GM12801 (cell line): ENCODE data around the gene ZNF487.

Source experiments
- TF ChIP-seq, protein P1 (sequence below): IDR thresholded peaks from one replicate; pipeline ENCODE4 v1.5.1; 2011; ENCODE audit warnings: control low read depth; ENCODE audit not compliant: insufficient read length; ENCODE audit errors: extremely low read depth

The ZNF487 gene

DNA sequence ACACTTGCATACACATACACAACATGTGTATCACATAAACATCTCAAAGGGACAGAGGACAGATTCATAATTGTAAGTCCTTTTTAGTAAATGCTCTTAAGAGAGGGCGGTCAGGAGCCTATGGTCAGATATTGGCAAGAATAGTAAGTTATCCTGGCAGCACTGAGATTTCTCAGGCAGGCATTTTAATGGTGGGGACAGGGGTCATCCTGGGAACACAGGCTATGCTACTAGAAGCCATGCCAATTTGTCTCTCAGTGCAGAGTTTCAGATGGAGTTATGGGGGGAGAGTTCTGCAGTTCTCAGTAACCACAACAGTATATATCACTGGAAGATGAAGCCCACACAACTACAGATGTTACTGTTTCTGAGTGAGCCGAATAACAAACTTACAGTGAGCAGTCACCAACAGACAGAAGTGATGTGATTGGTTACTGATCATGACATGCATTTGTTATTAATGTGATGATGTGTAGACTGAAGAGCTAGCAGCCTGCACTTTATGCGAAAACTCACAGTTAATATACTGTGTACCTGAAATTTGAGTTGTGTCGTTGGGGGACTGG is 16.4 kb downstream of the ZNF487 start:
- TF ChIP-seq, protein P1, sequence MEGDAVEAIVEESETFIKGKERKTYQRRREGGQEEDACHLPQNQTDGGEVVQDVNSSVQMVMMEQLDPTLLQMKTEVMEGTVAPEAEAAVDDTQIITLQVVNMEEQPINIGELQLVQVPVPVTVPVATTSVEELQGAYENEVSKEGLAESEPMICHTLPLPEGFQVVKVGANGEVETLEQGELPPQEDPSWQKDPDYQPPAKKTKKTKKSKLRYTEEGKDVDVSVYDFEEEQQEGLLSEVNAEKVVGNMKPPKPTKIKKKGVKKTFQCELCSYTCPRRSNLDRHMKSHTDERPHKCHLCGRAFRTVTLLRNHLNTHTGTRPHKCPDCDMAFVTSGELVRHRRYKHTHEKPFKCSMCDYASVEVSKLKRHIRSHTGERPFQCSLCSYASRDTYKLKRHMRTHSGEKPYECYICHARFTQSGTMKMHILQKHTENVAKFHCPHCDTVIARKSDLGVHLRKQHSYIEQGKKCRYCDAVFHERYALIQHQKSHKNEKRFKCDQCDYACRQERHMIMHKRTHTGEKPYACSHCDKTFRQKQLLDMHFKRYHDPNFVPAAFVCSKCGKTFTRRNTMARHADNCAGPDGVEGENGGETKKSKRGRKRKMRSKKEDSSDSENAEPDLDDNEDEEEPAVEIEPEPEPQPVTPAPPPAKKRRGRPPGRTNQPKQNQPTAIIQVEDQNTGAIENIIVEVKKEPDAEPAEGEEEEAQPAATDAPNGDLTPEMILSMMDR: no peak

DNA sequence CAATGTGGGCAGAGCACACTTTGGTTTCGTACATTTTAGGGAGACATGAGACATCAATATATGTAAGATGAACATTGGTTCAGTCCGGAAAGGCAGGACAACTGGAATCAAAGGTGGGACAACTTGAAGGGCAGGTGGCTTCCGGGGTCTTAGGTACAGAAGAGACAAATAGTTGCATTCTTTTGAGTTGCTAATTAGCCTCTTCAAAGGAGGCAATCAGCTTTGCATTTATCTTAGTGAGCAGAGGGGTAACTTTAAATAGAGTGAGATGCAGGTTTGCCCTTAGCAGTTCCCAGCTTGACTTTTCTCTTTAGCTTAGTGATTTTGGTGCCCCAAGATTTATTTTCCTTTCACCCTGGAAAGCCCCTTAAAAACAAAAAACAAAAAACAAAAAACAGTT is 21.3 kb downstream of the ZNF487 start:
- TF ChIP-seq, protein P1: no peak

DNA sequence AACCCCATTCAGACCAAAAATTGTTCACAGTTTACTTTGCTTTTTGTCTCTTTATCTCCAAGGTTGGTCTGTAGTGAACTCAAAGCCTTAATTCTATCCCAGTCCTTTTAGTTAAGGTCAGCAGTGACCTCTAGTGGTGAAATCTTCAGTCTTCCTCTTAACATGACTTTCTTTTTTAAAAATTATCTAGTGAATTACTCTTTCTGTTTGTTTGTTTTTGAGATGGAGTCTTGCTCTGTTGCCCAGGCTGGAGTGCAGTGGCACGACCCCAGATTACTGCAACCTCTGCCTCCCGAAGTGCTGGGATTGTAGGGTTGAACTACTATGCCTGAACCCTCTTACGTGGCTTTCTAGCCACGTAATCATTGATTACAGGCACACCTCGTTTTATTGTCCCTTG is 25.0 kb downstream of the ZNF487 start:
- TF ChIP-seq, protein P1: no peak

DNA sequence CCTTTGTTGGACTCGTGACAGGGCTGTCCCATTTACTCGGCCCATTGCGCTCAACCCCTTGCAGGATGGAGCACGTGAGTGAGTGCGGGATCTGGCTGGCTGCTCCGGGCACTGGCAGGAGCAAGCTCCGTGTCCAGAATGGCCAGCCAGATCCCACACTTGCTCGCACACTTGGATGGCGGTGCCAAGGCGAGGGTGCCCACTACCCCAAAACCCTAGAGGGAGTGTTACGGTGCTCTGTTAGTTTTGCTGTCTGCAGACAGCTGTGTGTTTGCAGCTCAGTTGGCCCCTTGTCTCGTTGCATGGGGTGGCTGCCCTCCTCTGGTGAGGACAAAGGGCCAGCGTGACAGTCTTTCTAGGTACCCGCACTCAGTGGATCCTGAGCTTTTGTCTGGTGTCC is 34.2 kb downstream of the ZNF487 start:
- TF ChIP-seq, protein P1: no peak

DNA sequence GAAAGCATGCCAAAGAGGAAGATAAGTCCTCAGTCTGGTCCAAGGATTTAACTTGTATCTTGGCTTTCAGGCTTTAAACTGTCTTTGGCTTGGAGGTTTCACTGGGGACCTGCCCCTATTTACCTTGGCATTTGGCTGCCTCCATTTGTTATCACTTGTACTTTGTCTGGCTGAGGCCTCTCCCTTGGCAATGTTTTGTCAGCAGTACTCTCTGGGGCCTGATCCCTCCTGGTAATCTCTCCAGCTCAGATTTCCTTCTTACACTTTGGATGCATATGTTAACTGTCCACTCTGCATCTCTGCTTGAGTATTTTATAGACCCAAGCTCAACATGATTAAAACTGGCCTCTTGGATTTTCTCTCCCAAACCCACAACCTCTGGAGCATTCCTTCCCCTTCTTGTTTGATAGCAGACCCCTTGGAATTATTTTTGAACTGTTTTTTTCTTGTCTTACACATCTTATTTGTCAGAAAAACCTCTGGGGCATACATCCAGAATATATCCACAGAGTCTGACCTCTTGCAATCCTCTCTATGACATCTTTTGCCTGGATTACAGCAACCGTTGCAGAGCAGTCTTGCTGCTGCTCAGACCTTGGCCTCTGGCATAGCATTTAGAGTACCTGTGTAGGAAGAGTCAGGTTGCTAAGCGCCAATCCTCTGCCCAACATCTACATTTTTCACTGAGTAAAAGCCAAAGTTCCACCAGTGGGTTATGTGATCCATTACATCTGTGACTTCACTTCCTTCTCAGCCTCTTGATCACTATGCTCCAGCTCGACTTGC is 35.2 kb downstream of the ZNF487 start:
- TF ChIP-seq, protein P1: no peak

DNA sequence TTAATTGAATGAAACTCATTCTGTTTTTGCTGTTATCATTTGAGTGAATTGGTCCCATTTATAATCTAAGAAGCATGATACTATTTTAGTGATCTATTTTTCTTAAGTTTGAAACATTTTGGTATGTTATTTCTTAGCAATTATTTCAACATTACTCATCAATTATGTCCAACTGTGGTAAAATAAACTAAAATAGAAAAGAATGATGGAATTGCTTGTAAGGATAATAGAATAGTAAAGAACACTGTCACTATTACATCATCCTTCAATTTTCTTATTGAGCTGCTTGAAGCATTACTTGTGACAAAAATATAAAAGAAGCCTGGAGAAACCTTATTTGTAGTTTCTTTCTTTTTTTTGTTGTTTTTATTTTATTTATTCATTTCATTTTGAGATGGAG is 42.4 kb downstream of the ZNF487 start:
- TF ChIP-seq, protein P1: no peak

DNA sequence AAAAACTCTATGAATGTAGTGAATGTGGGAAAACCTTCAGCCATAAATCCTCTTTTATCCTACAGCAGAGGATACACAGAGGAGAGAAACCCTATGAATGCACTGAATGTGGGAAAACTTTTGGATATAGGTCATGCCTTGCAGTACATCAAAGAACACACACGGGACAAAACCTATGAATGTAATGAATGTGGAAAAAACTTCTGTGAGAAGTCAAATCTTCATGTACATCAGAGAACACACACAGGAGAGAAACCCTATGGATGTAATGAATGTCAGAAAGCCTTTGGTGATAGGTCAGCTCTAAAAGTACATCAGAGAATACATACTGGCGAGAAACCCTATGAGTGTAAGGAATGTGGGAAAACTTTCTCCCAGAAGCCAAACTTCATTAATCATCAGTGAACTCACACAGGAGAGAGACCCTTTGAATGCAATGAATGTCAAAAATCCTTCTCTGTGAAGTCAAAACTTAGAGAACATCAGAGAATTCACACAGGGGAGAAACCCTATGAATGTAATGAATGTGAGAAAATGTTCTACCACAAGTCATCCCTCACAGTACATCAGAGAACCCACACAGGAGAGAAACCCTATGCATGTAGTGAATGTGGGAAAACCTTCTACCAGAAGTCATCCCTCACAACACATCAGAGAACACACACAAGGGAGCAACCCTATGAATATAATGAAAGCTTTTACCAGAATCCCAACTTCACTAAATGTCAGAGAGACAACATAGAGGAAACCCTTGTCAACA is 45.6 kb downstream of the ZNF487 start:
- TF ChIP-seq, protein P1: no peak
